ENCODE measurements around the gene MKLN1. TPM values are rescaled to one million over a fixed set of nuclear protein-coding genes. Genes with fewer than 3 reads are reported as not detected.
"Not testable (repeated sequence)": the region's sequence is repeated elsewhere in the genome, so short reads cannot be mapped to it uniquely, and the experiment has no call there.

The MKLN1 gene
- total RNA-seq, 4 donors from 2014 or later, result 37.9 to 55.2 (median 41.3) TPM

- H3K4me1 ChIP-seq, result peaks cover 21 to 46% (median 38%) of the 10 kb centered on the region in 4 donors
- H3K4me3 ChIP-seq, result no peak overlapping the region
- no peak overlapping the region for H3K27ac ChIP-seq (replicated peaks in 1 of 4)
- intact Hi-C loops (cut with DNase I), result no loop called here
- TF ChIP-seq CTCF (IDR thresholded peaks at IDR 0.05) (no peak), POLR2A (IDR thresholded peaks at IDR 0.05; ENCODE audit: low read depth) (no peak)
- H3K27me3 ChIP-seq, result no peaks in the 10 kb centered on the region
- peaks cover 0 to 9% (median 4%) of the 10 kb centered on the region in 4 donors for H3K9me3 ChIP-seq
- 76% methylated on average over 1 of the region's 1 CpG for WGBS
- no peak for DNase-seq (ENCODE audit: extremely low spot score)
- peaks cover 0 to 6% (median 0%) of the 10 kb centered on the region in 4 donors for H3K36me3 ChIP-seq
These were observed 4.1 kb downstream of the MKLN1 start for GRCh38 chr7:131331806-131332205.

- H3K4me3 ChIP-seq; intact Hi-C loops (cut with DNase I); H3K27me3 ChIP-seq; H3K27ac ChIP-seq (replicated peaks in 1 of 4); DNase-seq (ENCODE audit: extremely low spot score); H3K36me3 ChIP-seq: not testable (repeated sequence)
- peaks cover 0 to 15% (median 7%) of the 10 kb centered on the region in 4 donors for H3K9me3 ChIP-seq
- 94% methylated on average over 6 of the region's 6 CpGs for WGBS
- H3K4me1 ChIP-seq, result peaks cover 17 to 43% (median 35%) of the 10 kb centered on the region in 4 donors
These were observed 5.1 kb downstream of the MKLN1 start for GRCh38 chr7:131332729-131333128.

- no peak for DNase-seq (ENCODE audit: extremely low spot score)
- Histone ChIP-seq H3K27me3 (no peaks in the 10 kb centered on the region), H3K4me1 (peaks cover 12 to 31% (median 28%) of the 10 kb centered on the region in 4 donors), H3K4me3 (no peak overlapping the region), H3K36me3 (peaks cover 0 to 6% (median 0%) of the 10 kb centered on the region in 4 donors), H3K9me3 (peaks cover 0 to 18% (median 7%) of the 10 kb centered on the region in 4 donors), H3K27ac (replicated peaks in 1 of 4) (no peak overlapping the region)
- TF ChIP-seq EP300 (IDR thresholded peaks at IDR 0.05) (no peak), CTCF (IDR thresholded peaks at IDR 0.05) (no peak), POLR2AphosphoS5 (IDR thresholded peaks at IDR 0.05) (no peak), POLR2A (IDR thresholded peaks at IDR 0.05; ENCODE audit: low read depth) (no peak)
- intact Hi-C loops (cut with DNase I), result no loop called here
- WGBS, result 79% methylated on average over 2 of the region's 2 CpGs
These were observed 8.1 kb downstream of the MKLN1 start for GRCh38 chr7:131335639-131336381.

DNA sequence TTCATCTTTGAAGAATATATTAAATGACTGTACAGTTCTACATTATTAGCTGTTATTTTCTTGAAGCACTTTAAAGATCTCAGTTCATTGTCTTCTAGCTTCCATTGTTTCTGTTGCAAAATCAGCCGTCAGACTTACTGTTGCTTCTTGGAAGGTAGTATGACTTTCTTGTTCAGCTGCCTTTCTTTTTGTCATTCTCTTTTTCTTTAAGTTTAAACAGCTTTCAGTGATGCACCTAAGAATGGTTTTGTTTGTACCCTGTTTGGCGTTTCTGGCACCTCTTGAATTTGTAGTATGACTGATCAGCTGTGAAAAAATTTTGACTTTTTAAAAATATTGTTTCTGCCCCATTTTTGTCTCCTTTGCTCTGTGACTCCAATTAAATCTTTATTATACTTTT, 9.3 kb downstream of the MKLN1 start:
- H3K4me3 ChIP-seq, result no peak overlapping the region
- 96% methylated on average over 2 of the region's 2 CpGs for WGBS
- no peaks in the 10 kb centered on the region for H3K27me3 ChIP-seq
- no peak overlapping the region for H3K27ac ChIP-seq (replicated peaks in 1 of 4)
- peaks cover 0 to 18% (median 7%) of the 10 kb centered on the region in 4 donors for H3K9me3 ChIP-seq
- intact Hi-C loops (cut with DNase I), result no loop called here
- no peak for DNase-seq (ENCODE audit: extremely low spot score)
- TF ChIP-seq POLR2A (IDR thresholded peaks at IDR 0.05; ENCODE audit: low read depth) (no peak), EP300 (IDR thresholded peaks at IDR 0.05) (no peak), POLR2AphosphoS5 (IDR thresholded peaks at IDR 0.05) (no peak), CTCF (IDR thresholded peaks at IDR 0.05) (no peak)
- H3K4me1 ChIP-seq, result peaks cover 9 to 31% (median 30%) of the 10 kb centered on the region in 4 donors
- peaks cover 0 to 6% (median 0%) of the 10 kb centered on the region in 4 donors for H3K36me3 ChIP-seq

DNA sequence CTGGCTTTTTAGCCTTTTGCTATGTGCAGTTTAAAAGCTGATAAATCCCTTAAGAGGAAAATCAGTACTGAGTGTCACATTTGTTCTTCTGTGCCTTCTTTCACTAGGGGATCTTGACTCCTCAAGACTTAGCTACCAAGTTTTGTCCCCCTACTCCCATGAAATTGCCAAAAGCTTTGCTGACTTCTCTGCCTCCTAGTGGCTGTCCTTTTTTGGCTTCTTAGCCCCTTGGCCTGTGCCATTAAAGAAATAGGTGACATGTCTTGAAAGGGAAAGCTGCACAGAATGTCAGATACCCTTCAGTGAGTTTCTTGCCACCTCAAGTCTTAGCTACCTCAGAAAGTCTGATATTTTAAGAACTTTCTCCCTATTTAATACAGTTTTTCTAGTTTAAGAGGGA, 10.5 kb downstream of the MKLN1 start:
- peaks cover 0 to 18% (median 7%) of the 10 kb centered on the region in 4 donors for H3K9me3 ChIP-seq
- DNase-seq (ENCODE audit: extremely low spot score), result no peak
- peaks cover 0 to under 1% (median 0%) of the 10 kb centered on the region in 4 donors for H3K36me3 ChIP-seq
- TF ChIP-seq POLR2AphosphoS5 (IDR thresholded peaks at IDR 0.05) (no peak), EP300 (IDR thresholded peaks at IDR 0.05) (no peak), CTCF (IDR thresholded peaks at IDR 0.05) (no peak), POLR2A (IDR thresholded peaks at IDR 0.05; ENCODE audit: low read depth) (no peak)
- peaks cover 13 to 36% (median 33%) of the 10 kb centered on the region in 4 donors for H3K4me1 ChIP-seq
- no peak overlapping the region for H3K4me3 ChIP-seq
- H3K27me3 ChIP-seq, result no peaks in the 10 kb centered on the region
- H3K27ac ChIP-seq (replicated peaks in 1 of 4), result no peak overlapping the region
- intact Hi-C loops (cut with DNase I), result no loop called here

All from esophagus muscularis mucosa (tissue), 4 donors.